IgD-negative memory B cell (primary cell): Measurements from ENCODE around the gene NGF. TPM values are rescaled to one million over a fixed set of nuclear protein-coding genes. Genes with fewer than 3 reads are reported as not detected.

Experiments
- H3K27ac Mint-ChIP-seq, 3 donors: one replicate each; pipeline ENCODE4 v1.8.0; 2020 to 2022; ENCODE audit warnings: mild to moderate bottlenecking in 3 of 3, mixed read lengths in 3 of 3, moderate library complexity in 1 of 3
- H3K27me3 Mint-ChIP-seq: one replicate; pipeline ENCODE4 v1.8.0; 2021; ENCODE audit warnings: mixed read lengths
- H3K36me3 Mint-ChIP-seq: one replicate; pipeline ENCODE4 v1.8.0; 2020; ENCODE audit warnings: mild to moderate bottlenecking, mixed read lengths
- H3K4me1 Mint-ChIP-seq, 3 donors: one replicate each; pipeline ENCODE4 v1.8.0; 2020 to 2022; ENCODE audit warnings: mixed read lengths in 3 of 3, mild to moderate bottlenecking in 1 of 3
- H3K4me3 Mint-ChIP-seq, 4 donors: one replicate each; pipeline ENCODE4 v1.8.0; 2020 to 2022; ENCODE audit warnings: mild to moderate bottlenecking in 4 of 4, mixed read lengths in 4 of 4, moderate library complexity in 3 of 4
- H3K9me3 Mint-ChIP-seq, 3 donors: one replicate each; pipeline ENCODE4 v1.8.0; 2020 to 2021; ENCODE audit warnings: mixed read lengths in 3 of 3, mild to moderate bottlenecking in 1 of 3
- polyA plus RNA-seq: library from polyadenylated mRNA; unstranded; fragments of 300-500 nt; fragmentation: Illumina TruSeq; gene quantifications from one replicate; pipeline ENCODE4 v1.2.3, GENCODE V29; 2021

Gene NGF
- polyA plus RNA-seq, 1 donor from 2014 or later, result not detected

DNA sequence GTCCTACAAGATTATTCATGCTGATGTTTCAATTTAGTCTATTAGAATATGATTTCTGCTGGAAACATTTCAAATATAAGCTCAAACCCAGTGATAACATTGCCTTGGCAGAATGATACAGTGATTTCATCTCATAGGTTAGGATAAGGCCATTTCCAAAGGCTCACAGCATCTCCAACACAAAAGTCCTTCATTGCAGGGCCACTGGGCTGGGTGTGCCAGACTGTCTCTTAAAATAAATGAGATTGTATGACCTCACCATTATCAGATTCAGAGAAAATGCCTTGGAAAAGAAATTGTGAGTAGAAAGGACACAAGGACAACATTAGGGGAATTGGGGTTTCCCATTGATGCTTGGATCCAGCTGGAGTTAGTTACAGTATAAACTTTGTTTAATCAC is 30.4 kb downstream of the NGF start:
- Mint-ChIP-seq H3K4me3 (no peak overlapping the region), H3K27me3 (peaks cover 2% of the 10 kb centered on the region), H3K36me3 (no peaks in the 10 kb centered on the region), H3K9me3 (peaks cover 1 to 5% (median 5%) of the 10 kb centered on the region in 3 donors), H3K27ac (no peak overlapping the region), H3K4me1 (peaks cover 0 to 9% (median 0%) of the 10 kb centered on the region in 3 donors)

DNA sequence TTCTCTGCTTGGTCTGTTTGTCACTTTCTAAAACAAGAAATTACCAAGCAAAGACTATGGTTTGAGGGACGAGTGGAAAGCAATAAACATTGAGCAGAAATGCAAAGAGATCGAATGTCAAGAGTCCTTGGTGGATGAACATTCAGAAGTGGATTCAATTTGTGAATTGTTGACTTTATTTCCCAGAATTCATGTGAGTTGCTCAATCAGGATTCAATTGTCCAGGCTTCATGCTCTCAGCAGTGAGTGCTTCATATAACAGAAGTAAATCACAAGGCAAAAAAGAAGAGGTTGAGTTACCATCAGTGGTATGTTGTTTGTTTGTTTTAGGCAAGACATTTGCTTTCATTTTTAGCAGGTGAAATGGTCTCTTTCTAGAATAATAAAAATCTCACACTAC is 31.9 kb downstream of the NGF start:
- peaks cover 0 to 7% (median 0%) of the 10 kb centered on the region in 3 donors for H3K4me1 Mint-ChIP-seq
- H3K4me3 Mint-ChIP-seq, result no peak overlapping the region
- H3K9me3 Mint-ChIP-seq, result peaks cover 1 to 5% (median 5%) of the 10 kb centered on the region in 3 donors
- no peak overlapping the region for H3K27ac Mint-ChIP-seq
- no peaks in the 10 kb centered on the region for H3K36me3 Mint-ChIP-seq
- peaks cover 2% of the 10 kb centered on the region for H3K27me3 Mint-ChIP-seq

GRCh38 chr1:115303364-115303763 is 34.7 kb downstream of the NGF start:
- no peak overlapping the region for H3K27ac Mint-ChIP-seq
- H3K27me3 Mint-ChIP-seq, result peaks cover 2% of the 10 kb centered on the region
- peak overlapping the region in 1 of 4 donors; percentile 1 for H3K4me3 Mint-ChIP-seq
- peaks cover 0 to 1% (median 0%) of the 10 kb centered on the region in 3 donors for H3K4me1 Mint-ChIP-seq
- no peaks in the 10 kb centered on the region for H3K36me3 Mint-ChIP-seq
- peaks cover 1 to 5% (median 5%) of the 10 kb centered on the region in 3 donors for H3K9me3 Mint-ChIP-seq

GRCh38 chr1:115302390-115302961 is 35.6 kb downstream of the NGF start:
- Mint-ChIP-seq H3K27ac (no peak overlapping the region), H3K36me3 (no peaks in the 10 kb centered on the region), H3K4me1 (peaks cover 0 to 1% (median 0%) of the 10 kb centered on the region in 3 donors), H3K9me3 (peaks cover 1 to 5% (median 5%) of the 10 kb centered on the region in 3 donors), H3K4me3 (no peak overlapping the region), H3K27me3 (peaks cover 5% of the 10 kb centered on the region)

GRCh38 chr1:115301438-115302020 is 36.5 kb downstream of the NGF start:
- H3K27ac Mint-ChIP-seq, result no peak overlapping the region
- peaks cover 0 to 1% (median 0%) of the 10 kb centered on the region in 3 donors for H3K4me1 Mint-ChIP-seq
- no peaks in the 10 kb centered on the region for H3K36me3 Mint-ChIP-seq
- H3K27me3 Mint-ChIP-seq, result peaks cover 5% of the 10 kb centered on the region
- H3K9me3 Mint-ChIP-seq, result peaks cover 1 to 5% (median 5%) of the 10 kb centered on the region in 3 donors
- no peak overlapping the region for H3K4me3 Mint-ChIP-seq

- Mint-ChIP-seq H3K4me3 (no peak overlapping the region), H3K9me3 (peaks cover 1 to 5% (median 5%) of the 10 kb centered on the region in 3 donors), H3K36me3 (no peaks in the 10 kb centered on the region), H3K4me1 (peaks cover 0 to 1% (median 0%) of the 10 kb centered on the region in 3 donors), H3K27me3 (peaks cover 3% of the 10 kb centered on the region), H3K27ac (no peak overlapping the region)
Observed at GRCh38 chr1:115300087-115300876, 37.8 kb downstream of the NGF start.

DNA sequence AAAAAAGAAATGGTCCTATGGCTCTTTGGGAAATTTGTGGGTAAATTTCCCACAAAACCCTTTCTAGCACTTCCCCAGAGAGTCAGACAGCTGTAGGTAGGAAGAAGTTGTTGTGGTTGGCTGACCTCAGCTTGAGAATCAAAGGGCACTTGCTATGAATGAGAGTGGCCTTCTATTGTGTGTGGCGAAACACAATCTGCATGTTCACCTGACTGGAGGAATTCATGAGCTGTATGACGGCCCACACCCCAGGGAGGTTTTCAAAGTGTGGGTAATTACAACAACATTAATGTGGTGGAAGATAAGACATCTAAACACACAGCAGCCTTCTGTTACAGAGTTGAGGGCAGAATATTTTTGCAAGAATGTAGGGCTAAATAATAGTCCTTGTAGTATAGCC is 38.8 kb downstream of the NGF start:
- Mint-ChIP-seq H3K27me3 (peaks cover 4% of the 10 kb centered on the region), H3K4me3 (no peak overlapping the region), H3K27ac (peak overlapping the region in 1 of 3 donors; percentile 90), H3K36me3 (no peaks in the 10 kb centered on the region), H3K9me3 (peaks cover 2 to 5% (median 5%) of the 10 kb centered on the region in 3 donors), H3K4me1 (peaks cover 0 to 1% (median 0%) of the 10 kb centered on the region in 3 donors)

GRCh38 chr1:115296981-115297380 is 41.1 kb downstream of the NGF start:
- Mint-ChIP-seq H3K27me3 (peaks cover 6% of the 10 kb centered on the region), H3K4me3 (no peak overlapping the region), H3K4me1 (no peaks in the 10 kb centered on the region), H3K9me3 (peaks cover 0 to 1% (median 0%) of the 10 kb centered on the region in 3 donors), H3K27ac (no peak overlapping the region), H3K36me3 (no peaks in the 10 kb centered on the region)

DNA sequence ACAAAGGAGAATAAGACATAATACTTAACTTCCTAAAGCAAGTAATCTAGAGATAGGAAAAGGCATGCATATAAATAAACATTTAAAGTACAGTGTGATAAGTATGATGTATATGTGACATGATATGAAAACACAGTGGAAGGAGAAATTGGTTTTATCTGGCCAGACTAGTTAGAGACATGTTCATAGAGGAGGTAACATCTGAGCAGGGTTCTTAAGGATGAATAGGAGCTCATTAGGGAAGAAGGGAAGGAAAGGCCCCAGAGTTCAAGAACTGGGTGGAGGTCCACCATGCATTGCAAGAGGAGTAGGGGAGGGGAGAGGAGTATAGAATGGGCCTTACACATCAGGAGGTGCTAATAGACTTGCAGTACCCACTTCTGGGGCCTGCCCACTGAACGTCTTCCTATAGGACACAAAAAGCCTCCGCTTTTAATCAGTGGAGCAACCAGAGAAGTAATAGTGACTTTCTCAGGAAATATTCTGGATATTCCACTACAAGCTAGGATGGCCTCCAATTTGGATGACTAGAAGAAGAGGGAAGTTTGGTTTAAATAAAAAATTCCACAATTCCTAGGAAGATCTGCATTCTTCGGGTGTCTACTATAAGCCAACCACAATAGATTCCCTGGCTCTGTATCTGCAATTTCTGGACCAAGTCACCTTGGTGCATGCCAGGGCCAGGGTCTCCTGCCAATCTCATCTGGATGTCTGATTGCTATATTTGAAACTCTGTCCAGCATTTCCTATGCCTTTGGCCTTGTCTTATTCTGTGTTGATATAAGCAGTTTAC is 41.9 kb downstream of the NGF start:
- Mint-ChIP-seq H3K4me1 (no peaks in the 10 kb centered on the region), H3K36me3 (no peaks in the 10 kb centered on the region), H3K27me3 (peaks cover 7% of the 10 kb centered on the region), H3K27ac (no peak overlapping the region), H3K9me3 (peaks cover 0 to 1% (median 0%) of the 10 kb centered on the region in 3 donors), H3K4me3 (no peak overlapping the region)

- Mint-ChIP-seq H3K4me3 (no peak overlapping the region), H3K27ac (no peak overlapping the region), H3K36me3 (no peaks in the 10 kb centered on the region), H3K4me1 (no peaks in the 10 kb centered on the region), H3K9me3 (peaks cover 0 to 1% (median 0%) of the 10 kb centered on the region in 3 donors), H3K27me3 (peaks cover 11% of the 10 kb centered on the region)
Observed at GRCh38 chr1:115293899-115294298, 44.1 kb downstream of the NGF start.

DNA sequence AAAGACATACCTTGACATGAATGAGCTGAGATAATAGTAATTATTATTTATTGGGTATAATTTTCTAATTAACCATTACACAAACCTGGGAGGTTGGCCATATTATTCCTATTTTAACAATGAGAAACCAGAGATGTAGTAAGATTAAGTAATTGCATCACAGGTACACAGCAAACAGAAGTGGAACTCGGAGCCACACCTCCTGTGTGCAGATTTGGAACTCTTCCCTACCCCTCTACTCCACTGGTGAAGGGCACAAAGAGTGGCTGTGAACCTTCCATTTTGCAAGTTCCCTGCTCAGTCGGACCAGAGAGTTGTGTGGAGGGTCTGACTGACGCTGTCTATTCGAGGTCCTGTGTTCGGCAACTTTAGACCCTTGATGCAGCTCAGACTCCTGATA is 45.0 kb downstream of the NGF start:
- no peak overlapping the region for H3K4me3 Mint-ChIP-seq
- no peaks in the 10 kb centered on the region for H3K4me1 Mint-ChIP-seq
- H3K27ac Mint-ChIP-seq, result no peak overlapping the region
- peaks cover 0 to 1% (median 0%) of the 10 kb centered on the region in 3 donors for H3K9me3 Mint-ChIP-seq
- H3K27me3 Mint-ChIP-seq, result peaks cover 8% of the 10 kb centered on the region
- no peaks in the 10 kb centered on the region for H3K36me3 Mint-ChIP-seq

DNA sequence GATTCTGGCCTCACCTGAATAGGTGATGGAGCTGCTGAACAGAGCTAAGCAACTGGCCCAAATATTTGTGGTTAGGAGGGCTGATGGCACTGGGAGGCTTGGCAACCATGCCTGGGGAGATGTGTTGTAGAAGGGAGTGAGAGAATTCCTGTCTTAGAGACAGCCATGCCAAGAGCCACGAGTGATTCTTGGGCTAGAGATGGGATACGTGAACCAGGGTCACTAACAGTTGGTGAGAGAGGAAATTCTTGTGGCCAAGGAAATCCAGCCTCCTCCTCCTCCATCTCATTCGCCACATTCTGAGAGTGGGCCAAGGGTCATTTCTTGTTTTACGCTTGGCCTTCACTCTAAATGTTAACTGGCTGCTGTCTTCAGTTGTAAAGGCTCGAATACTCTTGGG is 46.3 kb downstream of the NGF start:
- Mint-ChIP-seq H3K27ac (no peak overlapping the region), H3K27me3 (peaks cover 12% of the 10 kb centered on the region), H3K9me3 (peaks cover 0 to 1% (median 0%) of the 10 kb centered on the region in 3 donors), H3K36me3 (no peaks in the 10 kb centered on the region), H3K4me1 (no peaks in the 10 kb centered on the region), H3K4me3 (no peak overlapping the region)

- Mint-ChIP-seq H3K9me3 (peaks cover 0 to 1% (median 0%) of the 10 kb centered on the region in 3 donors), H3K27me3 (peaks cover 11% of the 10 kb centered on the region), H3K36me3 (no peaks in the 10 kb centered on the region), H3K4me3 (no peak overlapping the region), H3K4me1 (no peaks in the 10 kb centered on the region), H3K27ac (no peak overlapping the region)
Observed at GRCh38 chr1:115289940-115290339, 48.1 kb downstream of the NGF start.

DNA sequence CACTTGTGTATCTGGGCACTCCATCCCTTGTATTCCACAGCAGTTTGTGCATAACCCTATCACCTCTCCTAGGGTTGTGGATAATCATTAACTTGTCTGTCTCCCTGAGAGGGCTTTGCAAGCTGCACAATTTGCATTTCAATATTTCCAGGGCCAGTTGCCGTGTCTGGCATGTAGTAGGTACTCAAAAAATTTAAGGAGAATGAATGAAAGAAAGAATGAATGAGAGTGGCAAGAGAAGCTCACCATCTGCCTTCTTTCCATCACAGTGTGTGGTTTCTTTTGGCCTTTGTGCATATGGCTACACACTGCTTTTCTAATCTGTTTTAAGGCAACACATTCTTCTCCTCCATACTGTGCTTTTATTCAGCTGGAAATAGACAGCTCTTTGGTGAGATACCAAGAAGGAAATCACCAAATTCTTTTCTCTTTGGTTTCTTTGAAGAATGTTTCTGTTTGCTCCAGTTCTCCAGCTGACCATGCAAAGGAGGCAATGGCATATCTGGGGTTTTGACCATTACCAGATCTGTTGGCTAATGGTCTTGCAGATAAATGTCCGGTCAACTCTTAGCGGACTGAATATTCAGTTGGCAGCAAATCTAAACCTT is 49.4 kb downstream of the NGF start:
- H3K9me3 Mint-ChIP-seq, result no peaks in the 10 kb centered on the region
- no peak overlapping the region for H3K27ac Mint-ChIP-seq
- no peaks in the 10 kb centered on the region for H3K36me3 Mint-ChIP-seq

More for the DNA sequence above, 49.4 kb downstream of the NGF start:
- Mint-ChIP-seq H3K27me3 (peaks cover 11% of the 10 kb centered on the region), H3K4me3 (no peak overlapping the region), H3K4me1 (no peaks in the 10 kb centered on the region)
